ENCODE results near the gene TENT5A.

TENT5A gene

GRCh38 chr6:81789291-81789690 lies 36.8 kb upstream of the TENT5A start:
- no peaks in the 10 kb centered on the region for H3K36me3 ChIP-seq
- H3K4me1 ChIP-seq (ENCODE audit: control insufficient read depth in 1 of 2, insufficient read depth in 1 of 2, low read depth in 1 of 2, low read length in 1 of 2): peaks cover 12 to 16% of the 10 kb centered on the region in 2 experiments
- no peak overlapping the region for H3K27ac ChIP-seq
- no peak for TF ChIP-seq CTCF (IDR thresholded peaks at IDR 0.05)
- no peaks in the 10 kb centered on the region for H3K27me3 ChIP-seq
- no peak overlapping the region for H3K4me3 ChIP-seq (ENCODE audit: low read depth in 1 of 2, low read length in 1 of 2)
- no peaks in the 10 kb centered on the region for H3K9me3 ChIP-seq

- H3K27me3 ChIP-seq: no peaks in the 10 kb centered on the region
- no peaks in the 10 kb centered on the region for H3K36me3 ChIP-seq
- TF ChIP-seq CTCF (IDR thresholded peaks at IDR 0.05): no peak
- no peak overlapping the region for H3K4me3 ChIP-seq (ENCODE audit: low read depth in 1 of 2, low read length in 1 of 2)
- H3K27ac ChIP-seq: no peak overlapping the region
- no peaks in the 10 kb centered on the region for H3K9me3 ChIP-seq
- peaks cover 7 to 10% of the 10 kb centered on the region in 2 experiments for H3K4me1 ChIP-seq (ENCODE audit: control insufficient read depth in 1 of 2, insufficient read depth in 1 of 2, low read depth in 1 of 2, low read length in 1 of 2)
Observed at GRCh38 chr6:81788748-81789147, 36.3 kb upstream of the TENT5A start.

GRCh38 chr6:81787313-81788068 lies 35.0 kb upstream of the TENT5A start:
- H3K4me1 ChIP-seq (ENCODE audit: control insufficient read depth in 1 of 2, insufficient read depth in 1 of 2, low read depth in 1 of 2, low read length in 1 of 2): peaks cover 6 to 8% of the 10 kb centered on the region in 2 experiments
- TF ChIP-seq CTCF (IDR thresholded peaks at IDR 0.05): no peak
- no peak overlapping the region for H3K4me3 ChIP-seq (ENCODE audit: low read depth in 1 of 2, low read length in 1 of 2)
- no peaks in the 10 kb centered on the region for H3K27me3 ChIP-seq
- H3K27ac ChIP-seq: no peak overlapping the region
- H3K9me3 ChIP-seq: no peaks in the 10 kb centered on the region
- no peaks in the 10 kb centered on the region for H3K36me3 ChIP-seq

- no peak for TF ChIP-seq CTCF (IDR thresholded peaks at IDR 0.05)
- H3K27ac ChIP-seq: no peak overlapping the region
- H3K36me3 ChIP-seq: no peaks in the 10 kb centered on the region
- H3K27me3 ChIP-seq: no peaks in the 10 kb centered on the region
- H3K4me3 ChIP-seq (ENCODE audit: low read depth in 1 of 2, low read length in 1 of 2): no peak overlapping the region
- H3K4me1 ChIP-seq (ENCODE audit: control insufficient read depth in 1 of 2, insufficient read depth in 1 of 2, low read depth in 1 of 2, low read length in 1 of 2): peaks cover 6 to 8% of the 10 kb centered on the region in 2 experiments
- H3K9me3 ChIP-seq: no peaks in the 10 kb centered on the region
Observed at GRCh38 chr6:81786150-81786549, 33.7 kb upstream of the TENT5A start.

GRCh38 chr6:81785377-81785776 lies 32.9 kb upstream of the TENT5A start:
- Histone ChIP-seq H3K4me3 (ENCODE audit: low read depth in 1 of 2, low read length in 1 of 2) (no peak overlapping the region), H3K9me3 (no peaks in the 10 kb centered on the region), H3K36me3 (no peaks in the 10 kb centered on the region), H3K4me1 (ENCODE audit: control insufficient read depth in 1 of 2, insufficient read depth in 1 of 2, low read depth in 1 of 2, low read length in 1 of 2) (peaks cover 6 to 8% of the 10 kb centered on the region in 2 experiments), H3K27me3 (no peaks in the 10 kb centered on the region), H3K27ac (no peak overlapping the region)
- no peak for TF ChIP-seq CTCF (IDR thresholded peaks at IDR 0.05)
